ACHN (cell line): ENCODE data around the gene PPHLN1.

ENCODE experiments used
- DNase-seq: peaks from one replicate; pipeline ENCODE4 v3.0.0-alpha.2; 2015
- in situ Hi-C: cut with HindIII; loops from 2 replicates; pipeline ENCODE4 v1.10.0; 2017; ENCODE audit warnings: low sequenced_read_pairs, low pct_ligation_motif_present, low pct_unique_long_range_greater_than_20kb

The PPHLN1 gene

DNA sequence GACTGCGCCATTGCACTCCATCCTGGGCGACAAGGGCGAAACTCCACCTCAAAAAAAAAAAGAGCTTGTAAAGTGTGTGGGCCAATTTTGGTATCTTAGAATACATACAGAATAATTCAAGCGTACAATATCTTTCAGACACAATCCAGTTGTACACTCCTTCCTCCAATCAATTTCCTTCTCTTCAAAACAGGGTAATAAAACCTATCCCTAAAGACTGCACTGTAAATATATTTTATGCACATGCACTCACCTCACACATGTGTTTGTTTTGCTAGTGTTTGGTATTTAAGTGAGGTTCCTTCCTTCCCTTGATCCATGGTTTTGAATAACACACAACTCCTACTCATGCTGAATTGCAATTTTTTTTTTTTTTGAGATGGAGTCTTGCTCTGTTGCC, 137.7 kb downstream of the PPHLN1 start:
- in situ Hi-C loops, result loop anchor here (25.0 kb wide), 1 partner anchor 824 kb away; no protein-coding TSS in a partner anchor
- no peak for DNase-seq

DNA sequence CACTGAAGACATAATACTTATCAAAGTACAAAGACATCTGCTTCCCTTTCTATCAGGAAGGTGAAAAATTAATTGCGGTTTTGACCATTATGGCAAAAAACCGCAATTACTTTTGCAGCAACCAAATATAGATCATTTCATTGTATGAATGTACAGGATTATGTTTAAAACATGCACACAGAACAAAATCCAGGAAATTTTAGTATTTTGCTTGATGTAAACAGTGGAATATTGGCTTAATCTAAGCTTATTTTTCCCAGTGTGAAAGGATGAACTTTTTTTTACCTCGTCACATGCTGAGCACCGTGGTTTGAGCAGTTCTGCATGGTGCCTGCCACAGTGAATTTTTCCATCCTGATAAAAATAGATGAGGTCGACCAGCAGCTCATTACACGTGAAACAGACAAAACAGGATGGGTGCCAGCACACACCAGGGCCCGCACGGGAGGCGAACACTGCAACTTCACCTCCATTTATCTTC, 142.4 kb downstream of the PPHLN1 start:
- DNase-seq, result no peak

GRCh38 chr12:42468921-42469320, 143.0 kb downstream of the PPHLN1 start:
- DNase-seq, result no peak
- in situ Hi-C loops, result loop anchor here (25.0 kb wide), 1 partner anchor 818 kb away; no protein-coding TSS in a partner anchor

More for the DNA sequence above, 142.4 kb downstream of the PPHLN1 start:
- in situ Hi-C loops, result loop anchor here (25.0 kb wide), 1 partner anchor 819 kb away; no protein-coding TSS in a partner anchor

DNA sequence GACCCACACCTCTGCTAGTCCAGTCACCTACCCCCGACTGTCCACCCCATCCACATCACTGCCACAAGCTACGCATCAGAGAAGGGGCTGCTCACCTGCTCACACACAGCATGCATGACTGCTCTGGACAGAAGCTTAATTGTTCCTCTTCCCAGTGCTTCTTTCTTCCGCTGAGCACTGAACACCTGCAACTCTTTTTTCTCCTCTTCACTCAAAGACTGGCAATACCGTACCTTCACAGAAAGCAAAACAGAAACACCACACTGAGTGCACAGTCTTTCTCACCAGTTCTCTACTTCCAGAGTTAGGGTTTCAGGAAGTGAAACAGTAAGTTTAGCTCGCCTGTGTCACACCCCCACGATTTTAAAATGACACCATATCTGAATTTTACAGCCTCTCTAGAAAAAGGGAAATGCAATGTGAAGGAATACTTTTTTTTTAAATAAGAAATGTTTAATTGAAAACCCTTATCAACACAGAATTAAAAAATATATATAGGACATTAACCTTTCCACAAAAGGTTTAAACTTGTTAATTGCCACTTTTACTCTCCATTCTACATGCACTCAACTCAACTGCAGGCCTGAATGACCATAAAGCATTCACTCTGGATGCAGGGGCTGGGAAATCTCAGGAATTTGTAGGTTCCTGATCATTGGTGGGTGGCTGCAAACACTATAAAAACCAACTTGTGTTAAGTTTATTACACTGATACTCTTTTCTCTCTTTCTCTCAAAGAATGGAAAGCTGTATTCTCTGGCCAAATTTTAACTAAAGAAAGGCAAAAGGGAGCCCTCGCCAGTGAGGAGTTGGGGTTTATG, 143.6 kb downstream of the PPHLN1 start:
- DNase-seq, result no peak
- in situ Hi-C loops, result loop anchor here (25.0 kb wide), 1 partner anchor 818 kb away; no protein-coding TSS in a partner anchor

DNA sequence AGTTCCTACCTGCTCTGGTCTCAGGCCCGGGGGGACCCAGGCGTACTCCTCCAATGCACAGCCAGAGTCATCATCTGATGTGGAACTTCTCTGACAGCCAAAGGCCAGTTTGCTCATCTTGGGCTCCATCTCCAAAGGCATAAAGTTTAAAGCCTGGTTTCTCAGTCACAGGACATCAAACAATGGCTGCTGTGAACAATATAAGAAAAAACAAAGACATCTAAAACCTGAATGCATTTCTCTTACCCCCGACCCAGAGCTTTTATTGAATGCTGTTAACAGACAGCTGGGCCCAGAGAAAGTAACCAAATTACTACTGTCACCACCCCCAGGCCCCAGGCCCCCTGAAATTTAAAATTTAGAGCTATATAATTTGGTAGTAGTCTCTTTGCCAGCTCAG, 146.4 kb downstream of the PPHLN1 start:
- in situ Hi-C loops, result loop anchor here (25.0 kb wide), 1 partner anchor 815 kb away; no protein-coding TSS in a partner anchor
- DNase-seq, result no peak

DNA sequence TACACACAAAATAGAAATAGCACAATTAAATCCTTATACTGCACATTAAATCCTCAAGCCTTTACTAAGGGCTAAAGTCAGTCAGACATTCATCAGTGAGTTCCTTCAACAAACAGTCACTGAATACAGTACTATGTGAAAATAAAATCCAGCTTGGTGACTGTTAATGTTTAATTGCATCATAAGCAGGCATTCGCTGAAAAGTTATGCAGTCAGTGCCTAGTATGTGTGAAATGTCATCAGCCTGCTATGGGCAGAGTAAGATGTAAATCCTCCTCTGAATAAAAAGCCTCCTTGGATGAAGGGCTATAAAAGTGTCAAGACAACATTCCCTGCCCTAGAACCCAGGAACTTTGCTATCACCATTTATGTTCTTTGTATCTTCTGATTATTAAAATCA, 147.2 kb downstream of the PPHLN1 start:
- in situ Hi-C loops, result loop anchor here (25.0 kb wide), 1 partner anchor 814 kb away; no protein-coding TSS in a partner anchor
- peak; percentile 60 for DNase-seq

DNA sequence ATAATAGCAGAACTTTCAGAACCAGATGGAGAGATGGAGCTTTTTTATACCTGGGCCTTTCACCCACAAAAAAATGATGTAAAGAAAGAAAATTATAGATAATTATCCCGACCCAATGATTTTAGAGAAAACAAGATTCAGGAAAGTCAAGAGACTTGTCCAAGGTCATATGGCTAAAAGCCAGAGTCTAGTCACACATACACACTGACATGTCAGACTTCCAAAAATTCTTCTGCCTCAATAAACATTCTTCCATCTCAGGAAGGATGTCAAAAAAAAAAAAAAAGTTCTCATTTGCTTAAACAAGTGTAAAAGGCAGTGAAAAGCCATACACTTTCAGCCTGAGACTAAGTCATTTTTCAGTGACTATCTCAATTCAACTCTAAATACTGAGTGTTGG, 147.6 kb downstream of the PPHLN1 start:
- in situ Hi-C loops, result loop anchor here (25.0 kb wide), 1 partner anchor 814 kb away; no protein-coding TSS in a partner anchor

DNA sequence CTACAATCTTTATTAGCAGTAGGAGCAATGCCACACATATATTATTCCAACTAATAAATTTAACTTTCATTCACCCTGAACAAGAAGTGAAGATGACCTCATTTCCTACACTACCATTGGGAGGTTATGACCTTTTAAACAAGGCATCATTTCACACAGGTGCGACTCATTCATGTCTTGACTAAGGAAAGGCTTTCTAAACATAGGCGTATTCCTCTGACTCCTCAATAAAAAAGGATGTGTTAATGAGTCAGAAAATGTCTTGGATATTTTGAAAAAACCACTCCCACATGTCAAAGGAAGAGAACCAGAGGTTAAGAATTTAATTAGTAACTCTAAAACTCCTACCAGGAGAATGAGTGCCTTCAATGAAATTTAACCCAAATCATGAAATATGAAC, 148.4 kb downstream of the PPHLN1 start:
- in situ Hi-C loops, result loop anchor here (25.0 kb wide), 1 partner anchor 813 kb away; no protein-coding TSS in a partner anchor
- DNase-seq, result peak; percentile 64

More for the DNA sequence above, 147.6 kb downstream of the PPHLN1 start:
- no peak for DNase-seq

- in situ Hi-C loops, result no loop called here
- DNase-seq, result peak; percentile 24
Measured at GRCh38 chr12:42475106-42475505, 149.1 kb downstream of the PPHLN1 start.

DNA sequence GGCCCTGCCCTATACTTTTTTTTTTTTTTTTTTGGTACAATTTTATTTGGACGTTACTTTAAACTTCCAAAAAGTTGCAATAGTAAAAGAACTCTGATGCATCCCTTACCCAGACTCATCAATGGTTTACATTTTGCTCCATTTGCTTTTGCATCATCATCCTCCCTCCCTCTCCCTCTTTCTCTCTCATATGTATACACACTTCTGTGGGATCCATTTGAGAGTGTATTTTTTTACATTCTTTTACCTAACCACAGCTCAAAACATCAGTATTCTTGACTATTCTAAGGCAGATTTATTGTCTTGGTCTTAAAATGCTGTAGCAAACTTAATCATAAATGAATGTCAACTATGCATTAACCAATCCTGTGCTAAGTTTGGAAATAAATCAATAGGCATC, 152.0 kb downstream of the PPHLN1 start:
- in situ Hi-C loops, result no loop called here
- no peak for DNase-seq

DNA sequence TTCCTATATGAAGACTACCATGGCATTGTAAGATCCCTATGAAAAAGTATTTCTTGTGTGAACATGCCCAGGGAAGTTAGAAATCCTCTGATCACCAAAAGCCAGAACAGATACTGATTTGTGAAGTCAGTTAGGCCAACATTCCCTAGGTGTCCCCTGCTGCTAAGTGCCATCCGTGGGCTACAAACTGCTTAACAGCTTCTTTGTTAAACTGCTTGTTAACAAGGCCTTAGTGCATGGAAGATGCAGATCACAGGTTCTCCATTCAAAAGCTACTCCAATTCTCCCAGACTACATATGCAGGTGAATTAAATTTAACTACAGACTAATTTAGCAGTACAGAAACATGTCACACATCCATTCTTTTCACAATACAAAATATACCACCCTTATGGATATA, 155.4 kb downstream of the PPHLN1 start:
- no peak for DNase-seq
- in situ Hi-C loops, result no loop called here

- in situ Hi-C loops, result no loop called here
- peak; percentile 48 for DNase-seq
Measured at GRCh38 chr12:42482041-42482747, 156.2 kb downstream of the PPHLN1 start.

- in situ Hi-C loops, result no loop called here
- DNase-seq, result peak; percentile 85
Measured at GRCh38 chr12:42482748-42483520, 157.0 kb downstream of the PPHLN1 start.

DNA sequence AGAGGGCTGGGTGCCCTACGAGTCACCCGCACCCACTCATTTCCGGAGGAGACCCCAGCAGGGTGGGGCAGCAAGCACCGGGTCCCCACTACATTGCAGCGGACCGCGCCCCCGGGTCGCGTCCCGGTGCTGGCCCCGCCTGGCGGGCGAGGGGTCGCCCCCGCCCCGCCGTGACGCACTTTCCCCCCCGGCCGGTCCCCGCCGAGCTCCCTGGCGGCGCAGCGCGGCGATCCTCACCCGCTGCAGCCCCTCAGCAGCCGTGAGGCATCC, 157.5 kb downstream of the PPHLN1 start:
- peak; percentile 65 for DNase-seq
- in situ Hi-C loops, result no loop called here

- no peak for DNase-seq
- in situ Hi-C loops, result no loop called here
Measured at GRCh38 chr12:42484996-42485395, 159.0 kb downstream of the PPHLN1 start.

DNA sequence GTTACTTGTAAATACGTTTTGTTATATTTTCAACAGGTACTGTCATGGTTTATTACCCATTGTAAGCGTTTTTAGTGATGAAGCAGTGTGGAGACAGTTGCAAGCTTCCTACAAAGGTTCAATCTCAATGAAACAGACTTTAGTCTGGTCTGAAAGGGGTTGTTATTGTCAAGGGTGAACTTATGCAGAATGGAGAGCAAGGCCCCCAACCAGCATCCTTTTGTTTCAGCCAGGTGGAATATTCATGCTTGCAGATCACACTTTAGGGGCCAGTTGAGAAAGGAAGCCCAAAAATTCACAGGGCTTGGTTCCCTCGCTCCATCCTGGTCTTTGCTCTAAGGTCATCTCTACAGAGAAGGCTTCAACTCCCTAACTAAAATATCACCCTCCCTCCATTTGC, 159.9 kb downstream of the PPHLN1 start:
- in situ Hi-C loops, result no loop called here
- no peak for DNase-seq

DNA sequence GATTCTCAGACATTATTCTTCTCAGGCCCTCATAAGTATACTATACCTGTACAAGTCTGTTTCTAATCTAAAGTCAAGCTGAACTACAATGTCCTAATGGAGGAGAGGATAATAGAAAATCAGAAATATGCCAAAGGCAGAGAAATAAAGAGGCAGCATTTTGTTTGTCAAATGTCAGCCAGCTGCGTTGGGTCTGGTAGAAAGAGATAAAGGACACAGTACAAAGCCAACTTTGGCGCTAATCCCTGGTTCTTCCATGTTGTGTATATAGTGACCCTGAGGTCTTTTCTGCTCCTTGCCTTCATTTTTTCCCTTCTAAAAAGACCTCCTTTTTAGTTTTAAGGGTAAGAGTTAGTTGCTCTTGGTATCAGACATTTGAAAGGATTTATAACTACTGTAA, 160.4 kb downstream of the PPHLN1 start:
- in situ Hi-C loops, result no loop called here

GRCh38 chr12:42490261-42490842, 164.4 kb downstream of the PPHLN1 start:
- in situ Hi-C loops, result no loop called here
- DNase-seq, result no peak

More for the DNA sequence above, 160.4 kb downstream of the PPHLN1 start:
- no peak for DNase-seq
